Sigmoid colon (tissue), 7 donors: Measurements from ENCODE around the gene RAD21L1. TPM values are rescaled to one million over a fixed set of nuclear protein-coding genes. Genes with fewer than 3 reads are reported as not detected.
A peak's percentile ranks its signal among the peaks of the same experiment; 100 is the strongest.

Experiments used
- DNase-seq: peaks from one replicate; pipeline ENCODE4 v3.0.0-alpha.2; 2019
- H3K27ac ChIP-seq, 4 donors: fragments of 200-600 bp; sonication (generic); one replicate each; pipeline ENCODE4 v1.5.1; 2016 to 2019; ENCODE audit warnings: mild to moderate bottlenecking in 1 of 4
- H3K27me3 ChIP-seq, 3 donors: fragments of 200-600 bp; sonication (generic); one replicate each; pipeline ENCODE4 v1.5.1; 2019; ENCODE audit warnings: mild to moderate bottlenecking in 1 of 3
- H3K36me3 ChIP-seq, 4 donors: fragments of 200-600 bp; sonication (generic); one replicate each; pipeline ENCODE4 v1.5.1; 2016 to 2019
- H3K4me1 ChIP-seq, 4 donors: fragments of 200-600 bp; sonication (generic); one replicate each; pipeline ENCODE4 v1.5.1; 2017 to 2019
- H3K4me3 ChIP-seq, 4 donors: fragments of 200-600 bp; sonication (generic); one replicate each; pipeline ENCODE4 v1.5.1; 2017 to 2019; ENCODE audit warnings: mild to moderate bottlenecking in 2 of 4, moderate library complexity in 1 of 4
- H3K9me3 ChIP-seq, 4 donors: fragments of 200-600 bp in 3 of 4; sonication (generic) in 3 of 4; one replicate each; pipeline versions ENCODE4 v1.5.1 to v1.6.1; 2013 to 2019
- EP300 ChIP-seq, 4 donors: sonication (generic); formaldehyde crosslinking; IDR thresholded peaks; one replicate each; pipeline ENCODE4 v1.6.1; 2017; ENCODE audit warnings: antibody characterized with exemption in 4 of 4
- POLR2A ChIP-seq, 2 donors: fragments of 450-650 bp; IDR thresholded peaks; one replicate each; pipeline ENCODE4 v1.6.1; 2016; ENCODE audit warnings: antibody characterized with exemption in 2 of 2, mild to moderate bottlenecking in 2 of 2, moderate library complexity in 2 of 2
- POLR2AphosphoS5 ChIP-seq, 4 donors: sonication (generic); formaldehyde crosslinking; IDR thresholded peaks; one replicate each; pipeline ENCODE4 v1.6.1; 2017; ENCODE audit warnings: antibody characterized with exemption in 4 of 4
- WGBS, 2 donors: extraction: QIAGEN DNeasy Blood & Tissue Kit; methylation state at CpG; one replicate each; pipeline ENCODE4 v1.1.7; 2013; 5-methylcytosine and 5-hydroxymethylcytosine counted together
- intact Hi-C: fragments of 100-400 bp; cut with DNase I; formaldehyde crosslinking; loops from one replicate; pipeline ENCODE4 v1.15.1; 2023
- polyA plus RNA-seq, 3 donors: library from polyadenylated mRNA; stranded (reverse); fragments of 200-250 nt; gene quantifications; one replicate each; pipeline ENCODE4 v1.2.3, GENCODE V29; 2013
- total RNA-seq, 4 donors: library from RNA; depleted of rRNA; stranded (reverse); fragments of >200 nt; gene quantifications; one replicate each; pipeline ENCODE4 v1.1.0, GENCODE V29; 2016
- TF ChIP-seq, protein P1 (sequence below), 4 experiments: fragments of 450-650 bp in 3 of 4; fragments of 200-600 bp in 1 of 4; IDR thresholded peaks; one replicate each; pipeline ENCODE4 v1.5.1; 2016 to 2019; ENCODE audit warnings: antibody characterized with exemption in 4 of 4, mild to moderate bottlenecking in 3 of 4, moderate library complexity in 2 of 4
- donor health status: healthy with polysubstance abuse.
- donor health status: Bipolar disorder and iron deficiency.
- donor health status: healthy.

Gene RAD21L1
- total and polyA plus RNA-seq, 7 donors, result not detected

DNA sequence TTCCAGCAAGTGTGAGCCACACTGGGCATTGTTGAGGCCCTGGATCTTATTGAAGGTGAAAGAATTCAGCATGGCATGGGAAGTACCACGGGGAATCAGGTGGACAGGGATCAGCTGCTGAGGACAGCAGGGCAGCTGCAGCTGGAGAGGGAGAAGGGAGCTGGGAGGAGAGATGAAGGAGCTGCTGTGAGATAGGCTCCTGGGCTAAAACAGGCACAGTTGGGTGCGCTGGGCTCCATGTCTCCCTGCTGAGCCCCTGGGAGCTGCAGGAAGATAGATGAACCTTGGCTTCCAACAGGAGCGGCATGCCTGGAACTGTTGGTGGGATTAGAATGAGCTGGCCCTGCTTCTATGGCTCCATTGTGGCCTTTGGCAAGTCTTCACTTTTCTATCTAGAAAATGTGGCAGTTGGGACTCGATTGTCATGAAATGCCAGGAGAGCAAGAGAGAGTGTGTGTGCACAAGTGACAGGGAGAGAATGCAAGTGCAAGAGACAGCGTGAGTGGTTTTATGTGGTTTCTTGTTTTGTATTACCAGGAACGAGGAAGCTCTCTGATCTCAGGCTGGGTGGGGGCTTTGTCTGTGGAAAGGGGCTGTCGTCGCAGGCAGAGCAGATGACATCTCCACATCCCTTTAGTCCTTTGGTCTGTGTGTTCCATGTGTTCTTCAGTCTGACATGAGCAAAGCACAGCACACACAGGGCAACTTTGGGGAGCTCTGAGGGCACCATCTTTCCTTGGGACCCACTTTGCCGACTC lies 60.6 kb downstream of the RAD21L1 start:
- H3K4me1 ChIP-seq, result no peaks in the 10 kb centered on the region
- no peaks in the 10 kb centered on the region for H3K36me3 ChIP-seq
- intact Hi-C loops, result no loop called here
- DNase-seq, result peak; percentile 34
- no peak overlapping the region for H3K27ac ChIP-seq
- no peak overlapping the region for H3K4me3 ChIP-seq
- no peaks in the 10 kb centered on the region for H3K9me3 ChIP-seq
- H3K27me3 ChIP-seq, result no peaks in the 10 kb centered on the region
- TF ChIP-seq POLR2A (IDR thresholded peaks at IDR 0.05) (no peak), EP300 (IDR thresholded peaks at IDR 0.05) (no peak), POLR2AphosphoS5 (IDR thresholded peaks at IDR 0.05) (no peak)
- TF ChIP-seq, protein P1, sequence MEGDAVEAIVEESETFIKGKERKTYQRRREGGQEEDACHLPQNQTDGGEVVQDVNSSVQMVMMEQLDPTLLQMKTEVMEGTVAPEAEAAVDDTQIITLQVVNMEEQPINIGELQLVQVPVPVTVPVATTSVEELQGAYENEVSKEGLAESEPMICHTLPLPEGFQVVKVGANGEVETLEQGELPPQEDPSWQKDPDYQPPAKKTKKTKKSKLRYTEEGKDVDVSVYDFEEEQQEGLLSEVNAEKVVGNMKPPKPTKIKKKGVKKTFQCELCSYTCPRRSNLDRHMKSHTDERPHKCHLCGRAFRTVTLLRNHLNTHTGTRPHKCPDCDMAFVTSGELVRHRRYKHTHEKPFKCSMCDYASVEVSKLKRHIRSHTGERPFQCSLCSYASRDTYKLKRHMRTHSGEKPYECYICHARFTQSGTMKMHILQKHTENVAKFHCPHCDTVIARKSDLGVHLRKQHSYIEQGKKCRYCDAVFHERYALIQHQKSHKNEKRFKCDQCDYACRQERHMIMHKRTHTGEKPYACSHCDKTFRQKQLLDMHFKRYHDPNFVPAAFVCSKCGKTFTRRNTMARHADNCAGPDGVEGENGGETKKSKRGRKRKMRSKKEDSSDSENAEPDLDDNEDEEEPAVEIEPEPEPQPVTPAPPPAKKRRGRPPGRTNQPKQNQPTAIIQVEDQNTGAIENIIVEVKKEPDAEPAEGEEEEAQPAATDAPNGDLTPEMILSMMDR (IDR thresholded peaks at IDR 0.05), result no peak
- WGBS, 2 donors, result 67 to 79% methylated on average over 9 of the region's 9 CpGs

DNA sequence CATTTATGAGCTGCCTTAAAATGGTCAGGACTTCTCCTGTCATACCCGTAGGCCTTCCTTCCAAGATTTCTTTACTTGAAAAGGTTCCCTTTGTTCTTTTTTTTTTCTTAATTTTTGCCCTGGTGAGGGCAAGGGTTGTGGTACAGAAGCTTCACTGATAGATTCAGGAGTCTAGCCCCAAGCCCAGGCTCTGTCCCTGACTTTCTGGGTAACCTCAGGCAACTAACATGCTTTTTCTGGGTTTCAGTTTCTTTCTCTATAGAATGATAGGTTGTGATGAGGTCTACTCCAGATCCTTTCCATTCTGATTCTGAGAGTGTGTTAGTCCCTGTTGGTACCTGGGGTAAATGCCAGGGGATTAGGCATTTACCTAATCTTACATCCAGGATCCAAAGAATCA lies 61.5 kb downstream of the RAD21L1 start:
- WGBS, 2 donors, result 34 to 65% methylated on average over 1 of the region's 1 CpG
- no peak for TF ChIP-seq EP300 (IDR thresholded peaks at IDR 0.05)
- TF ChIP-seq, protein P1 (IDR thresholded peaks at IDR 0.05), result no peak
- no peak for TF ChIP-seq POLR2AphosphoS5 (IDR thresholded peaks at IDR 0.05)
- no peak for TF ChIP-seq POLR2A (IDR thresholded peaks at IDR 0.05)
- H3K27me3 ChIP-seq, result no peaks in the 10 kb centered on the region

DNA sequence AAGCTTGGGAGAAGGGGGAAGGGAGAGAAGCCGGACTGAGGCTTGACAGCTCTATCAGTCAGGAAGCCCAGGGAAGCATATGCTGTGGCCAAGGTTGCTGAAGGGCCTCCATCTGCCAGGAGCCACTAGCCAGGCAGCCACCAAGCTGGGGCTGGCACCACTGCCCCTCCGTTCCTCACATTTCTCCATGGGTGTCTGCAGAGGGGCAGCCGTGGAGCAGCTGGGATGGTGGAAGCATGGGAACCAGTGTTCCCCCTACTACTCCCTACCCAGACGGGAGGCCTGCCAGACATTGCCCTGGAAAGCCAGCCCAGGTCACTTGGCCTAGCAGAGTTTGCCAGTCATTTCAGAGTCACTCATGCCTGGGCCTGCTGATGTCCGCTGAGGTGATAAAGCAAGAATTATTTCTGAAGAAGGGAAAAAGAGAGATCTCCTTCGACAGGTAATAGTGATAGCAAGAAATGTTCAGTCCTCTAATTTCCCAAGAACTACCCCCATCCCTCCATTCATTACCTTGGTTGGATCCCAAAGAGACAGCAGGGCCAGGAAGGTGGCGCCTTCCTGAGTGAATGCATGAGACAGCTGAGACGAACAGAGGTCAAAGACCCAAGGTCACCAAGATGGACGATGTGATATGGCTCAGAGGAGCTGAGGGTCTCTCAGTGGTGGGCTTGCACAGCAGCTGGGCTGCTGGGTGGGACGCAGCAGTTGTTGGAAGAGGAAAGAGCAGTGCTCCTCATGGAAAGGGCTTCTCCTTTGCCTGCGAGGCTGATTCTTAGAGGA lies 62.1 kb downstream of the RAD21L1 start:
- 92 to 93% methylated on average over 11 of the region's 11 CpGs for WGBS, 2 donors
- Histone ChIP-seq H3K27me3 (no peaks in the 10 kb centered on the region), H3K36me3 (no peaks in the 10 kb centered on the region), H3K4me1 (no peaks in the 10 kb centered on the region), H3K4me3 (no peak overlapping the region), H3K27ac (no peak overlapping the region), H3K9me3 (no peaks in the 10 kb centered on the region)
- intact Hi-C loops, result no loop called here
- TF ChIP-seq POLR2AphosphoS5 (IDR thresholded peaks at IDR 0.05), result no peak
- TF ChIP-seq, protein P1 (IDR thresholded peaks at IDR 0.05), result no peak
- TF ChIP-seq EP300 (IDR thresholded peaks at IDR 0.05), result no peak
- no peak for TF ChIP-seq POLR2A (IDR thresholded peaks at IDR 0.05)
- DNase-seq, result peak; percentile 39

More for the DNA sequence above, 61.5 kb downstream of the RAD21L1 start:
- DNase-seq, result no peak
- Histone ChIP-seq H3K4me3 (no peak overlapping the region), H3K36me3 (no peaks in the 10 kb centered on the region), H3K9me3 (no peaks in the 10 kb centered on the region), H3K27ac (no peak overlapping the region), H3K4me1 (no peaks in the 10 kb centered on the region)
- intact Hi-C loops, result no loop called here

DNA sequence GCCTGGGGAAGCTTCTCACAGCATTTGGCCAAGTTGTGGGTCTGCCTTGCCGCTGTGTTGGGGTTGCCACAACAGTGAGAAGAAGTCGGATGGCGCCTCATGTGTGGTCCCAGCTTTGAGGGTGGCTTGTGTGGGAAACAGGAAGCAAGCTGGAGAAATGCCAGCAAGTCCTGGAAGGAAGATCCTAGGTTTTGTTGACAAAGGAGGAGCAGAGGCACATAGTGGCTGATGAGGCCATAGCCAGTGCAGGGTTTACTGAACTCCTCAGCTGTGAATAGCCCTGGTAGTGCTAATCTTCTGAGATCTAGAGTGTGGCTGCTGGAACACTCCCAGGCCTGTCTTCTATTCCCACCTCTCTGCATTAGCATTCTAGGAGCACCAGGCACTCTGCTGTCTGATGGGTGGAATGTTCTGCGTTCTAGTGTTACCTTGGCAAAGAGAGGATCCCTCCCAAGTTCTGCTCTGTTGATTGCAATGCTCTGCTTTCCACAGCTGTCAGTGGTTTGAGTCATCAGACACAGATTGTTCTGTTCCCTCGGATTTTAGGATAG lies 65.4 kb downstream of the RAD21L1 start:
- no peak overlapping the region for H3K27ac ChIP-seq
- intact Hi-C loops, result no loop called here
- no peak overlapping the region for H3K4me3 ChIP-seq
- no peaks in the 10 kb centered on the region for H3K4me1 ChIP-seq
- no peaks in the 10 kb centered on the region for H3K27me3 ChIP-seq
- DNase-seq, result no peak
- TF ChIP-seq POLR2AphosphoS5 (IDR thresholded peaks at IDR 0.05) (no peak), EP300 (IDR thresholded peaks at IDR 0.05) (no peak), POLR2A (IDR thresholded peaks at IDR 0.05) (no peak)
- TF ChIP-seq, protein P1 (IDR thresholded peaks at IDR 0.05), result no peak
- H3K36me3 ChIP-seq, result peaks cover 0 to 6% (median 0%) of the 10 kb centered on the region in 4 donors
- WGBS, 2 donors, result 68 to 85% methylated on average over 5 of the region's 5 CpGs
- H3K9me3 ChIP-seq, result no peaks in the 10 kb centered on the region
